Mammary epithelial cell (primary cell): ENCODE measurements around the gene KCNIP2.

Source experiments
- CTCF ChIP-seq, 2 donors: IDR thresholded peaks in 1 of 2; conservative IDR thresholded peaks in 1 of 2; 2 replicates each; pipeline ENCODE4 v1.5.1; 2011 to 2012; ENCODE audit warnings: inconsistent platforms in 2 of 2, low read length in 2 of 2, mild to moderate bottlenecking in 2 of 2, control low read depth in 1 of 2, low read depth in 1 of 2; ENCODE audit not compliant: insufficient read depth in 1 of 2; ENCODE audit errors: extremely low read depth in 1 of 2
- EZH2 ChIP-seq: IDR thresholded peaks from 2 replicates; pipeline ENCODE4 v1.6.1; 2012; ENCODE audit warnings: low read length, inconsistent platforms, borderline replicate concordance

DNA sequence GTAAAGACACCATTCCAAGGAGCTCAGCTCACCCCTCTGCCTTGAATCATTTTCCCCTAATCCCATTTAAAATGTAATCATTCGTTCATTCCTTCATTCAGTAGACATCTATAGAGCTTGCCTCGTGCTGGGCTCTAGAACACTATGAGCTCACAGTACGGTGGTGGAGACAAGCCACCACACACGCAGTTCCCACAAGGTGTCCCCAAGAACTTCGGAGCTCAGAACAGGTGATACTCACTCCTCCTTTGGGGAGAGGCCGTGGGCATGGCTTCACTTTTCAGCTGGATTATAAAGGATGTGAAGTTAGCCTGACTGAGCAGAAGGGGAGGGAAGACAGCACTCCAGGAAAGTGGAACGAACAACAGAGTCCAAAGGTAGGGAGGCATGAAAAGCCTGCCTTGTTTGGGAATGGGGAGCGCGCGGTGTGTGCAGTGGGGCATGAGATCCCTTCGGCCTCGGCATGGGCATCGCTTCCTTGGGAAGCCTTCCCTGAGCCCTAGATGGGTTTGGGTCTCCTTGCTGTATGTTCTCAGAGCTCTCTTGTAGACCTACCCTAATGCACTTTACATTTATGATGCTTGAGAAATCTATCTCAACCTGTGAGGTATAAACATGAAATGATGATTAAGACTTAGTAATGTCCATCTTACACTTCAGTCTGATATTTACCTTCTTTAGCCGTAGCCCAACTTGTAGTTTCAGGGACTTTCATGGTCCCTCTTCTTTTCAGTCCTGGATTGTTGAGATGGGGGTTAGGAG, 24.5 kb downstream of the KCNIP2 start:
- TF ChIP-seq CTCF (conservative IDR thresholded peaks at IDR 0.05 in 1 of 2, IDR thresholded peaks at IDR 0.05 in 1 of 2; ENCODE audit: extremely low read depth in 1 of 2, insufficient read depth in 1 of 2, low read depth in 1 of 2, low read length in 2 of 2) (no peak), EZH2 (no peak)
